Measurements from ENCODE around the gene CEP72. TPM values are rescaled to one million over a fixed set of nuclear protein-coding genes. Genes with fewer than 3 reads are reported as not detected.

Gene CEP72
- total RNA-seq, 1 donor: 3.3 TPM

DNA sequence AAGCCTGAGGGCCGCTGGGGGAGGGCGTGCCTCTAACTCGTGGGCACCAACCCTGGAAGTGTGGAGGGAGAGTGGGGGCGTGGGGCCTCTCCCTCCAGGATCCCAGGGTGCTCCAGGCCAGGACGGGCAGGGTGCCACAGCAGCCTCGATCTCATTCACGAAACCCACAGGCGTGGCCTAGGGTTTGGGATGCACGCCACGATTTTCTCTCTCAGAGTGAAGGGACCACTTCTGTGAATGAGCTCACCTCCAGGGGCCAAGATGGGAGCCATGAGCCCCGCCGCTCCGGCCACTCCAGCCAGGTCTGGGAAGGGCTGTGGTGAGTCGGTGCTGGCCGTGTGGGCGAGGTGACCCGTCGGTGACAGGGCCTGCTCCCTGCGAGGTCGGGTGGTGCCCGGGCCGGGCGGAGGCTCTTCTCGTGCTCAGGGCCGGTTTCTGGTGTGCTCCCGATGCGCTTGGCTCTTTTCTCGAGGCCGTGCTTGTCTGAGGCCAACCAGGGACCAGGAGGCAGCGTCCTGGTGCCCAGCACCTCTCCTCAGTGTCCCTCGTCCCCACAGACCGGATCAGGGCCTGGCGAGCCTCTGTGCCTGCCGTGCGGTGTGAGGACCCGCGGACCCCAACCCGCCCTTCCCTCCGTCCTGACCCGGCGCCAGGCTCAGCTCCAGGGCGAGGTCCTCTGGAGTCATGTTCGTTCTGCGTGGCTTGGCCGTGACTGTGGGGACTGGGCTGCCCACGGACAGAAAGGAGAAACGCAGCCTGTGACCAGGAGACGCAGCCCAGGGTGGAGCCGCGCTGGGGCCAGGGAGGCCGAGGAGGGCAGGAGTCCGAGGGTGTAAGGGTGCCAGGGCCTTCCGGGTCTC, 50.0 kb downstream of the CEP72 start:
- Histone ChIP-seq H3K27me3 (ENCODE audit: insufficient read depth, low read length) (no peaks in the 10 kb centered on the region), H3K4me2 (ENCODE audit: insufficient read depth, low read length) (no peak overlapping the region), H3K9me3 (ENCODE audit: low read depth, low read length) (no peaks in the 10 kb centered on the region), H4K20me1 (ENCODE audit: insufficient read depth, low read length) (no peaks in the 10 kb centered on the region), H3K36me3 (ENCODE audit: insufficient read depth, low read length) (peaks cover 4% of the 10 kb centered on the region), H3K27ac (ENCODE audit: low read depth, low read length) (no peak overlapping the region), H3K4me1 (ENCODE audit: insufficient read depth, low read length) (peaks cover 13% of the 10 kb centered on the region), H3K79me2 (ENCODE audit: insufficient read depth, low read length) (no peaks in the 10 kb centered on the region), H3K4me3 (ENCODE audit: insufficient read depth, low read length) (no peak overlapping the region), H2AFZ (ENCODE audit: low read length) (no peak overlapping the region)
- TF ChIP-seq, protein P1, sequence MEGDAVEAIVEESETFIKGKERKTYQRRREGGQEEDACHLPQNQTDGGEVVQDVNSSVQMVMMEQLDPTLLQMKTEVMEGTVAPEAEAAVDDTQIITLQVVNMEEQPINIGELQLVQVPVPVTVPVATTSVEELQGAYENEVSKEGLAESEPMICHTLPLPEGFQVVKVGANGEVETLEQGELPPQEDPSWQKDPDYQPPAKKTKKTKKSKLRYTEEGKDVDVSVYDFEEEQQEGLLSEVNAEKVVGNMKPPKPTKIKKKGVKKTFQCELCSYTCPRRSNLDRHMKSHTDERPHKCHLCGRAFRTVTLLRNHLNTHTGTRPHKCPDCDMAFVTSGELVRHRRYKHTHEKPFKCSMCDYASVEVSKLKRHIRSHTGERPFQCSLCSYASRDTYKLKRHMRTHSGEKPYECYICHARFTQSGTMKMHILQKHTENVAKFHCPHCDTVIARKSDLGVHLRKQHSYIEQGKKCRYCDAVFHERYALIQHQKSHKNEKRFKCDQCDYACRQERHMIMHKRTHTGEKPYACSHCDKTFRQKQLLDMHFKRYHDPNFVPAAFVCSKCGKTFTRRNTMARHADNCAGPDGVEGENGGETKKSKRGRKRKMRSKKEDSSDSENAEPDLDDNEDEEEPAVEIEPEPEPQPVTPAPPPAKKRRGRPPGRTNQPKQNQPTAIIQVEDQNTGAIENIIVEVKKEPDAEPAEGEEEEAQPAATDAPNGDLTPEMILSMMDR (IDR thresholded peaks at IDR 0.05; ENCODE audit: extremely low read depth, low read depth, low read length): no peak
- DNase-seq (ENCODE audit: insufficient read length, low spot score, missing footprints): no peak

DNA sequence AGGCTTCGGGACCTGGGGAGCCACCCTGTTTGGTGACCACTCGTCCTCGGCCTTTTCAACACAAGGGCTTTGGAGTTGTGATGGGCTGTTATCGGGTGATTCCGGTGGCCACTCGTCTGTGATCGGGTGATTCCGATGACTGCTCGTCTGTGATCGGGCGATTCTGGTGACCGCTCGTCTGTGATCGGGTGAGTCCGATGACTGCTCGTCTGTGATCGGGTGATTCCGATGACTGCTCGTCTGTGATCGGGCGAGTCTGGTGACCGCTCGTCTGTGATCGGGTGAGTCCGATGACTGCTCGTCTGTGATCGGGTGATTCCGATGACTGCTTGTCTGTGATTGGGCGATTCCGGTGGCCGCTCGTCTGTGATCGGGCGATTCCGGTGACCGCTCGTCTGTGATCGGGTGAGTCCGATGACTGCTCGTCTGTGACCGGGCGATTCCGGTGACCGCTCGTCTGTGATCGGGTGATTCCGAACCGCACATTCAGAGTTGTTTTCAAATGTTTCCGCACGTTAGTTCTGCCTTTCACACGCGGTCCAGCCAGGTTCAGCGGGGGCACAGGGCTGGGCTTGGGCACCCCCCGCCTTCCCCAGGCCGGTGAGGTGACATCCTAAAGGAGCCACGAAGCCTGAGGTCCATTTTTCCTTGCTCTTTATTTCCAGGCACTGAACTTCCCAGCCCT, 50.8 kb downstream of the CEP72 start:
- Histone ChIP-seq H3K4me2 (ENCODE audit: insufficient read depth, low read length) (no peak overlapping the region), H3K36me3 (ENCODE audit: insufficient read depth, low read length) (peaks cover 4% of the 10 kb centered on the region), H3K4me3 (ENCODE audit: insufficient read depth, low read length) (no peak overlapping the region), H2AFZ (ENCODE audit: low read length) (no peak overlapping the region), H3K27me3 (ENCODE audit: insufficient read depth, low read length) (no peaks in the 10 kb centered on the region), H3K79me2 (ENCODE audit: insufficient read depth, low read length) (no peaks in the 10 kb centered on the region), H3K9me3 (ENCODE audit: low read depth, low read length) (no peaks in the 10 kb centered on the region), H3K27ac (ENCODE audit: low read depth, low read length) (no peak overlapping the region), H4K20me1 (ENCODE audit: insufficient read depth, low read length) (no peaks in the 10 kb centered on the region), H3K4me1 (ENCODE audit: insufficient read depth, low read length) (peaks cover 5% of the 10 kb centered on the region)
- no peak for DNase-seq (ENCODE audit: insufficient read length, low spot score, missing footprints)
- TF ChIP-seq, protein P1 (IDR thresholded peaks at IDR 0.05; ENCODE audit: extremely low read depth, low read depth, low read length): no peak

DNA sequence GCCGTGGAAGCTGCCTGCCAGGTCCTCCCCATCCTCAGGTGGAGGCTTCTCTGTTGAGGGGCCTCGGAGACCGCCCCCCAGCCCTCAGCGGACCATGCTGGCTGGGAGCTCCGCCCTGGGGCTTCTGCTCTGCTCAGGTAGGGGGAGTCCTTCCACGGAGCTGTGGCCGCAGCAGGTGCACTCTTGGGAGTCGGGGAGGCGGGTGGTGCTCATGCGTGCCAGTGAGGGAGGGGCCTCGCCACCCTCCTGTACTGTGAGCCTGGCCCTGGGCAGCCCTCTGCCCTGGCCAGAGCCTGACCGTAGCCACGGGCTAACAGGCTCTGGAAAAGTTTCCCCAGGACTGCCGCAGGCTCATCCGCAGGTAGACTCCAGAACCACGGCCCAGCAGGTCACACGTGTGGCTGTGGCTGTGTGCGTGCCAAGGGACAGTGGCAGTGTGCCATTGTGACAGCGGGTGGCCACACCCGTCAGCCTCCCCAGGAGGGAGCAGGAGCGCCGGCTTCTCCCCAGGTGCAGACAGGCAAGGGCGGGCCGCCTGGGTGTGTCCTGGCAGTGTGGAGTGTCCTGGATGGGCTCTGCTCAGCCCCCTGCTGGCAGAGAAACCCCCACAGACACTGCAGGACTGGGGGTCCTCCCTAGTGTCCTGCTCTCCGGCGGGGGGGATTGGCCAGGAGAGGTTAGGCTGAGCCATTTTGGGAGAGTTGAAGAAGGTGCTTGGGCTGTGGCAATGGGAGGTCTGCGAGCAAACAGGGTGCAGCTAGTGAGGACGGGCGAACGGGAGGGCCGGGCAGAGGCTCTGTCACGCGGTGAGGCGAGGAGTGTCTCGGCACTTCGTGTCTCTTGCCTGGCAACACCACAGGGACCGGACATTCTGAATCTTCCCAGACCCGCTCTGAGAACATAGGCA, 51.5 kb downstream of the CEP72 start:
- H3K4me1 ChIP-seq (ENCODE audit: insufficient read depth, low read length): no peaks in the 10 kb centered on the region
- no peak for DNase-seq (ENCODE audit: insufficient read length, low spot score, missing footprints)
- TF ChIP-seq, protein P1 (IDR thresholded peaks at IDR 0.05; ENCODE audit: extremely low read depth, low read depth, low read length): no peak
- H3K36me3 ChIP-seq (ENCODE audit: insufficient read depth, low read length): peaks cover 4% of the 10 kb centered on the region
- no peak overlapping the region for H3K4me3 ChIP-seq (ENCODE audit: insufficient read depth, low read length)
- no peaks in the 10 kb centered on the region for H3K79me2 ChIP-seq (ENCODE audit: insufficient read depth, low read length)
- H3K27ac ChIP-seq (ENCODE audit: low read depth, low read length): no peak overlapping the region
- H2AFZ ChIP-seq (ENCODE audit: low read length): no peak overlapping the region
- H3K9me3 ChIP-seq (ENCODE audit: low read depth, low read length): no peaks in the 10 kb centered on the region
- no peaks in the 10 kb centered on the region for H3K27me3 ChIP-seq (ENCODE audit: insufficient read depth, low read length)
- no peaks in the 10 kb centered on the region for H4K20me1 ChIP-seq (ENCODE audit: insufficient read depth, low read length)
- no peak overlapping the region for H3K4me2 ChIP-seq (ENCODE audit: insufficient read depth, low read length)

Measured in osteoblast (primary cell).